GM18519 (cell line): ENCODE results near the gene DNAJC18.
"Not testable (repeated sequence)": the region's sequence is repeated elsewhere in the genome, so short reads cannot be mapped to it uniquely, and the experiment has no call there.

Source experiments
- ATAC-seq: cut with Tn5 transposase; IDR thresholded peaks from one replicate; pipeline ENCODE4 v1.9.1; 2021; ENCODE audit warnings: mild to moderate bottlenecking, moderate library complexity; ENCODE audit not compliant: unreplicated experiment, low FRiP score

The DNAJC18 gene

DNA sequence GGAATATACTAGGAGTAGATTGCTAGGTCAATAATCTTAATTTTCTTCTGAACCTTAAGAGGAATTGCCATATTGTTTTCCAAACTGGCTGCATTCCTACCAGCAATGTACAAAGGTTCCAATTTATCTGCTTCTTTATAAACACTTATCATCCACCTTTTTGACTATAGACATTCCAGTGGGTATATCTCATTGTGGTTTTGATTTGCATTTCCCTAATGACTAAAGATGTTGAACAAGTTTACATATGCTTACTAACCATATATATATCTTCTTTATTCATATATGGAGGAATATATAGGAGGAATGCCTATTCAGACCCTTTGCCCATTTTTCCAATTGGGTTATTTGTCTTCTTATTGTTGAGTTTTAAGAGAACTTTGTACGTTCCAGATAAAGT lies 7.6 kb downstream of the DNAJC18 start:
- no peak for ATAC-seq

DNA sequence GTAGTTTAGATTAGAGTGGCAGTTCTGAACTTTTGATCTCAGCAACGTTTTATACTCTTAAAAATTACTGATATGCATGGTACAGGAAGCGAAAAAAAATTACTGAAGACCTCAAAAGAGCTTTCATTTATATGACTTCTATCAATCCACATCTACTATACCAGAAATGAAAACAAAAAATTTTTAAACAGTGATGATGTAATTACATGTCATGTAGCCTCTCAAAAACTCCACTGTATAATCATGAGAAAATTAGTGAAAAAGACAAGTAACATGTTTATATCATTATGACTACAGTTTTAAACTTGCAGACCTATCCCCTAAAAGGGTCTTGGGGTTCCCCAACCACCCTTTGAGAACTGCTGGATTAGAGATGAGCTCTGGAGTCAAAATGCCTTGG lies 9.3 kb downstream of the DNAJC18 start:
- ATAC-seq: no peak

DNA sequence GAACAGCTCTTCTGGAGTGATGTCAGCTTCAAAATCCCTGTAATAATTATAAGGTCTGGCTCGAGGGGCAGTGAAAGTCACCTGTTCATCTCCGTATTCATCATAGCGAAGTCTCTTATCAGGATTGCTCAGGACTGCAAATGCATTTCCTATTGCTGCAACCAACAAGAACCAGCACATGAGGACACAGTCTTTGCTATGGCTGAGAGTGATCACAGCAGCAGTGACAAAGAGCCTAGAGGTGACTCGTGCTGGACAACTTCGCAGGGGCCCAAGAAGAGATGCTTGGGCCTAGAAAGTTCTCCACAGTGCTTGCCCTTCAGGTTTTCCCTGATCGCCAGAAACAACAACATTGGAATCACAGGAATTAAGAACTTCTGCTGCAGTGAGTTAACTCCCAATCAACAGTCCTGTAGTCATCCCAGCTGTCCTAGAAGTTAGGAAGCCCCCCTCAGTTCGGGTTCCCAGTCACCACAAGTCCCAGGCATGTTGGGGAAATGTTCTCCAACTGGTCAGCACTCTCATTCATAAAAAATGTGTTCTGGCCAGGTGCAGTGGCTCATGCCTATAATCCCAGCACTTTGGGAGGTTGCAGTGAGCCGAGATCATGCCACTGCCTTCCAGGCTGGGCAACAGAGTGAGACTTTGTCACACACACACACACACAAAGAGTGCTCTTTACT lies 13.0 kb downstream of the DNAJC18 start:
- ATAC-seq: no peak

DNA sequence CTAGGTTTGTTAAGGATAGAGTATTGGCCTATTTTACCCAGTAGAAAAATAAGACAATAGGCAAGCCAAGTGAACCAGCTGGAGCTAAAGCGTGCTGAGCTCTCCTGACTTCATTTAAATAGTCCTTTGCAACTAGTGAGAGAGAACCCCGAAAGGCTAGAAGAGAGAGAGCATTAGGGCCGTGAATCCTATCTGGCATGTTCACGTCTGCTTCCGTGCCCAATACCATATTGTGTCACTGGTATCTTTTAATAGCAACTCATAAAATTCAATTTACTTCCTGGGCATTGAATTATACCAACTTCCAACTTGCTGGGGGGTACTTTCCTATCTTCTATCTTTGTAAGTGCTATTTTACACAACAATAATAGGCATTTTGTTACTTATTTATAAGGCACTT lies 13.8 kb downstream of the DNAJC18 start:
- no peak for ATAC-seq

DNA sequence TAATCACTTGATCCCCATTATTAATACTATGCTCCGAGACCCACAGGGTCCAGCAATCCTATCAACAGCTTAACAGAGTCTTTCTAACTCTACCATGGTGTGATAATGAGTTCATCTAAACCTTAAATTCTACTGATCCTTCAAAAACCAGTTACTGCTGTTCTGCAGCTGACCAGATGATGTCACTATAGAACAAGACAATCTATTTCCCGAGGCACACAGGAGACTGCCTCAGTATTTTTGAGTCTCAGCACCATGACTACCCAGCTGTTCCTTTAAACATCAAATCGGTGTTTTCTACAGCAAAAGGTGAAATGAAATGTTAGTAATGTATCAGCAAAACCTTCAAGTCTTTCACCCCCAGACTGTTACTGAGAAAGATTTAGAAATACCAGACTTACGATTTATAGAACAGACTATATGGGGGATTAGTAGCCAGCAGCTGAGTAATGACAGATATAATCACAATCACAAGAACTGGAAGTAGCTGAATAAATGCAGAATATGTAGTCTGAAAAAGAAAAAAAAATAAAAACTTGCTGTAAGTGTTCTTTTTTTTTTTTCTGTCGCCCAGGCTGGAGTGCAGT lies 16.9 kb downstream of the DNAJC18 start:
- no peak for ATAC-seq

DNA sequence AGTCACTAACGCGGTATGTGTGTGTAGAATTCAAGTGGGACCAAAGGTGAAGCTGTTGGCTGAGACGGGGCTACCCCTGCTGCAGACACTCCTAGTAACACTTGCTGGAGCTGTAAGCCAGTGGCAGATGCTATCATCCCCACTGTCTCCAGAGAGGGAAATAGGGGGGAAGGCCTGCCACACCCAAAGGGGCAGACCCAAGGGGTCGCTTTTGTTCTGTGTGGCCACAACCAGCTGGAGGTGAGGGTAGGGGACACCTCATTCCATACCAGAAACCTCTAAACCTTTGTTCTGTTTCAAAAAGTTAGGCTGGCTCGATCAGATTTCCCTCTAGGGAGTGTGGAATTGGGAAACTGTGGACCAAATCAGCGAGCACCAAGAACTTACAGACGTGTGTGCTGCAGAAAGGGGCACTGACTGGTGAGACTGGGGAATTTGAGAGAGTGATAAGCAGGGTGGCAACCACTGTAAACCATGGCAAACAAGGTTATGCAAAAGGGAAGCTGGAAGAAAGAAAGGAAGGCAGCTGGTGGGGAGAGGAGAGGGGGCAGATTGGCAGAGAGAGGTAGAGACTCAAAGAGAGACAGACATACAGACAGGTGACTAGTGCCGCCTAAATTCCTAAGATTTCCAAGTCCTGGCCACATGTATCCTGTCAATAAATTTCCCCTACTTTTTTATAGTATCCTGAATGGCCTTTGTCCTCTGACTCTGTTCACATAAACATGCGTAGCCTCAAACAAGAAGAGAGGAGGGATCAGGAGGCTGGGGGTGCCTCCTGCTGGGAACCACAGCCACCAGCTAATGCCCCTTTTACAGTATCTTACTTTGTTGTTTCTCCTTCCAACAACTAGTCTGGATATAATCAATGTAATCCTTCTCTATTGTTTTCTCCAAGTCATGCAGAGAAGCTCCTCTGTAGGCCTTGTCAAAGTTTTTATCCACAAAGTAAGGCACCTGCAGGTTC lies 19.8 kb downstream of the DNAJC18 start:
- no peak for ATAC-seq

DNA sequence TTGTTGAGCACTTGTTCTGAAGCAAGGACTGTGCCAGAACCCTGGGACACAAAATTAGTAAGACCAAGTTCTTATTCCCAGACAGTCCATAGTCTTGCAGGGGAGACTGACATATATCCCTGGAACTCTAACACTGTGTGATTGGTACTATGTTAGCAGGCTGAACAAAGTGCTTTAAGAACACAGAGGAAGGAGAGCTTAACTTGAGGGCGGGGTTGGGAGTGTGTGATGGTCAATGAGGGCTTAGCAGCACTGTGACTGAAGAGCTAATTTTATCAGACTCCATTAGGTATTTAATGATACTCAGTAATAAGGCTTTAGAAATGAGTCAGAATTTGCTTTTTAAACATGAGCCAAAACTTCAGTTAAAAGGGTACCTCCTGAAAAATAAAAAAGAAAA lies 20.5 kb downstream of the DNAJC18 start:
- no peak for ATAC-seq

DNA sequence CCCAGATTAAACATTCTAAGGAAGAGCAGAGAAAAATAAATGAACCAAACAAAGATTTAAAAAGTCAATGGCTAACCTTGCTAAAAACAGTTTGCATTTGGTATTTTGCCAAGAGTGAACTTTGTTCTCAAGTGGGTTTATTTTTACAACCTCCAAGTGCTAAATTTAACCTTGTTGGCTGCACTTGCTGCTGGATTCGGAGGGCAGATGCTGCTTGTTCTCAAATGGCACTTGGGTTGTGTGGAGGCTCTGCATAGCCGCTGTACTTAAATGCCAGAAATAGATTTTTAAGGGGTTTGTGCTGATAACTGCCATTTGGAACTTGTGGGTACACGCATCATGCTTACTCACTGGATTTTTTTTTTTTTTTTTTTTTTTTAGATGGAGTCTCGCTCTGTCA lies 22.1 kb downstream of the DNAJC18 start:
- ATAC-seq: no peak

DNA sequence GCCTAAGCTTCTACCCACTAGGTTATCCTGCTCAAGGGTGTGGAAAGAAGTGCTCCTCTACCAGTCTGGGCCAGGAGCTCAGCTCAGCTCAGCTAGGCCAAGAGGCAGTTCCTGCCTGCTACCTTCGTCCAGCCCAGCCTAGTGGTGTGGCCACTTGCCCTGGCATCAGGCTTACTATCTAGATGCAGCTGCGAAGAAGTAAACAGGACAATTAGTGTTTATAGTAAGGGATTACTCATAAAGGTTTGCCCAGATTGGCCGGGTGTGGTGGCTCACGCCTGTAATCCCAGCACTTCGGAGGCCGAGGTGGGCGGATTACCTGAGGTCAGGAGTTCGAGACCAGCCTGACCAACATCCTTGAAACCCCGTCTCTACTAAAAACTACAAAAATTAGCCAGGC lies 22.7 kb downstream of the DNAJC18 start:
- ATAC-seq: no peak

DNA sequence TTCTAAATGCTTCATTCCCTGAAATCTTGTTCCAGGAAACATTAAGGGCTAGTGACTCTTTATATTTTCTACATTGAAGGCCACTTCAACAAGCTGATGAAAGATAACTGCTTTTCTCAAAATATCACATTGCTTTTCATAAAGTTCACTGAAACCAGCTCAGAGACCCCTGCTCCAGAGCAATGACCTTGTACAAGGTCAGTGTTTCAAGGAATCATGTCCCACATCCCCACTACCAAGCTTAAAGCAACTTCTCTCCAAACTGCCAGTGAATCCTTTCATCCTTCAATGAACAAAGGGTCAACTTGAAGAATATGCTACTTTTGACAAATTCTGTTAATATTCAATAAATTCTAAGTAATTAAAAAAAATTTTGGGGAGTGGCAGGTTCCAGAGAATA lies 23.5 kb downstream of the DNAJC18 start:
- ATAC-seq: no peak

DNA sequence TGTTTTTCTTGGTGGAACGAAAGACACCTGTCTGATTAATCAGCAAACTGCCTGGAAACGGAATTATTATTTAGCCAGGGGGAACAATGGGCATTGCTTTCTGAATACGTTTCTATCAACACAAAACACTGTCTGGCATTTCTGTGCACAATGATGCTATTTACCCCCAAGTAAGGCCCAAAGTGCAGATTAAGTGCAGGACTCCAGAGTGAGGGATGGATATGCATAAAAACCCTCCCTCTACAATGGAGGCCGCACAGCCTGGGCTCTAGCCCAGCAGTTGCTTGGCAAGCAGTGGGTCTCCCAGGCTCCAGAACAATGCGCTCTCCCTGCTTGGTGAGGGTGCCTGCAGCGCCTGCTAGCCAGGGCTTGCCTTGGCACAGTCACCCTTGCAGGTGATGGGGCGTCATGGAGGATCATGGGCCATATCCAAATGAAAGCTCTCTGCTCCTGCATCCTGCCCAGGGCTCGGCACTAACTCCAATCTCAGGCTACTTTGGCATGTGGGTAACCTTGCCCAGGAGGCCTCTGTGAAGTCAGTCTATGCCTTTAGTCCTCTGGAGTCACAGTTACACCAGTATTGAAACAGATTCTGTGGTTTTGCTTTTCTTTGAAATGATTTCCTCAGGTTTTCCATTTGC lies 24.0 kb downstream of the DNAJC18 start:
- no peak for ATAC-seq

DNA sequence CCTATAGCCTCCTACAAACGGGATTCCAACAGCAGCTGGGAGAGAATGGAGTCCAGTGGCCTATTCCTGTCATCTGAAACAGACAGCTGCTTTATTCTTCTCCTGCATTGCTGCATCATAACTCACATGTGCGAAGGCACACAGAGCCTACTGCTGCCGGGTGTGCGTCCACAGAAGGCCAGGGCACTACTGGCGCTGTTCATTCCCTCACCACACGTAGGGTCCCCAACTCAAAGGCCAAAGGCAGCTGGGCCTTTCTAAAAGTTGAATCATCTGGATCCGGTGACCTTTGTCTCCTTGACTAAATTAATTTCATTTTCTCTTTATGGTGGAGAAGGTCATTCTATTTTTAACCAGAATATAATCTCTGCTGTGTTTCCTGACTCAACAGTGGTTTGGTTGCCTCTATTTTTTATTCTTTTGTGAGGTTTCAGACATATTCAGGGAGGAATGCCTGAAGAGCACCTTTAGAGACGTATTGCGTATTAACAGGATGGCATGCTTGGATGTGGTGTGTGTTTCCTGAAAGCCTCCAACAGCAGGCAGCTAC lies 24.7 kb downstream of the DNAJC18 start:
- ATAC-seq: no peak

DNA sequence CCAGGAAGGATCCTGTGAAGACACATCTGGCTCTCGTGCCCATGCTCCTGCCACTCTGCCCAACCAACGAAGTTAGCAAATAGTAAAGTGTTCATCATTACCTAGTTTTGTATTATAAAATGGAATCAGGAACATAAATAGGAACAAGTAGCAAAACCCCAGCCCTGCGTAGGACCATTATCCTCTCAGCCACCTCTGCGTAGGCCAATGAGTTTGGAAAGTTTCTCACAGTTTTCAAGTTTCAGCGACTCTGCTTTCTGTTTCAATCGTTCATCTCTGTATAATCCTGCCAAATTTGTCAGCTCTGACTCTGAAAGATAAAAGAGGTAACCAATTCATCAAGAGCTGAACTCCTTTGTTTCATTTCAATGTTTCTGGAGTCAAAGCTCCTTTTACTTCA lies 25.4 kb downstream of the DNAJC18 start:
- no peak for ATAC-seq

DNA sequence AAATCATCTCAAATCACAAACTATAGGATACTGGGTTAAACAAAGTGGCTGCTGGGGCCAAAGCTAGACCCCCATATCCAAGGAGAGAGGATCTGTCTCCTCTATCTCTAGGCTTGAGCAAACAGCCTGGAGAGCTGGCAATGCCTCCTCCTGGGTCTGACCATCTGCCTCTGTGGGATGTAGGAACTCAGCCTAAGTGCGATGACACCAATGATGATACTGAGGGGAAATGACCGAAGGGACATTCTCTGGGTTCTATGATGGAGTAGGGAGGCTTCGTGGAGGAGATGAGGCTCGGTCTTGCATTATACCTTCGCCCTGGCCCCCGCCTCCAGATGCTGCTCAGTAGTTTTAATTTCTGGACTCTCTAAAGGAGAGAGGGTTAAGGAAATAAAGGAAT lies 26.2 kb downstream of the DNAJC18 start:
- no peak for ATAC-seq

DNA sequence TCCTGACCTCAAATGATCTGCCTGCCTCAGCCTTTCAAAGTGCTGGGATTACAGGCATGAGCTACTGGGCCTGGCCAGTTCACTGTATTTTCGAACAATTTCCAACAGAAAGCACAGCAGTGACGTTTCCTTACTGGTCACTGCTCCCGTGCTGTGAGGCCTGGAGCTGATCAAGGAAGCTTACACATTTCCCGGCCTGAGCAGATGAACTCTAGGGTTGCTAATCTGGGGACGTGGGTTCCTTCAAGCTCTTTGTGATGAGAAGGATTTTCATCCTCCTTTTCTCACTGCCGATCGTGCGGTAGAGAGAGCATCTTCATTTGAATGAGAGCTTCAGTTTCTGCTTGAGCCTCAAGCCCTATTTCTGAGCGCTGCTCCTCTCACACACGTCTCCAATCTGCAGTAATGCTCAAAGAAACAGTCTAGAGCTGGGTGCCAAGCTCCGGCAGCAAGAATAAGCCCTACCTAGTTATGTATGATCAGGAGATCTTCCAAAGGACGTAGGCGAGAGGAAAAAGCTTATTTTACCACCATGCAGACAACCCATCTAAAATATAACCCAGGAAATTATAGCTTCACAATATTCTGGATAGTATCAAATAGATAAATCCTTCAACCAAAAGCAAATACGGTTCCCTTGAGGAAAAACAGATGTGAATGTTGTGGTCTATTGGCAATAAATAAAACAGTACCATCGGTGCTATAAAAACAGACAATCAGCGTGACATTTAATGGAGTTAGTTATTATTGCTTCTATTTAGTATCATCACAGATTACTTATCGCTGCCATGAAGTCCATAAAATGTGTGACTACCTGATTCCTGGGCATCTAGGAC lies 28.1 kb downstream of the DNAJC18 start:
- ATAC-seq: no peak

DNA sequence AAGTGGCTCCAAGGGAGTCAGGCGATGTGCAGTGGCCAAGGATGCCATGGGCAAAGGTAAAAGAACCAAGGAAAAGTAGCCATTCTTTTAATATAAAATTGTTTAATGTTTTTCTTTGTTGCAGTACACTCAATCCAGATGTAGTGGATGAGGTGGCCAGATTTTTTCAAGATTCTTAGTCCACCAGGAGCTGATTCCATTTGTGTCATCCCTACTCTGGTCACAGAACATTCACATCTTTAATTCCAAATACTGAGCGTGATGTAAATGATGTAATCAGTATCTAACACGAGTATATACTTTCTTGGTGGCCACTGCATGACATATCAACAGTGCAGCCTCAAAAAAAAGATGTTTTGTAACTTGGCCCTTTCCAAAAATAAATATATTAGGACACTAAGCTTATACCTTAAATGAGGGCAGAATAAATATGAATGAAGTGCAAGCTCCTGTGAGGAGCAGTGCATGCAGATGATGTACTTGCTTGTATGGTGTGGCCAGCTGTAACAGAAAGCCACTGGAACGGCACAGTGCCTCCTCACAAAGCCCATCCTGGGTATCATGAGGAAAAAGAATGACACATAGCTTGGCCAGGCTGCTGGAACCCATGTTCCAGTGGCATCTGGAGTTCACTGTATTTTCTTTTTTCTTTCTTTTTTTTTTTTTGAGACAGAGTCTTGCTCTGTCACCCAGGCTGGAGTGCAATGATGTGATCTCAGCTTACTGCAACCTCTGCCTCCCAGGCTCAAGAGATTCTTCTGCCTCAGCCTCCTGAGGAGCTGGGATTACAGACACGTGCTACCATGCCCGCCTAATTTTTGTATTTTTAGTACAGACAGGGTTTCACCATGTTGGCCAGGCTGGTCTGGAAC lies 29.0 kb downstream of the DNAJC18 start:
- ATAC-seq: no peak

DNA sequence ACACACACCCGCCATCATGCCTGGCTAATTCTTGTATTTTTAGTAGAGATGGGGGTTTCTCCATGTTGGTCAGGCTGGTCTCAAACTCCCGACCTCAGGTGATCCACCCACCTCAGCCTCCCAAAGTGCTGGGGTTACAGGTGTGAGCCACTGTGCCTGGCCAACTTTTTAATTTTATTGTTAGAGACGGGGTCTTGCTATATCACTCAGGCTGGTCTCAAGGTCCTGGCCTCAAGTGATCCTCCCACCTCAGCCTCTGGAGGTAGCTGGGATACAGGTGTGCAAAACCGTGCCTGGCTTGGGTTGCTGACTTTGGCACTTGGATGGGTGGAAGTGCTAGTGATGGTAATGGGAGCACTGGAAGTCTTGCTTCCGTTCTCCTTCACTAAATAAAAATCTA lies 30.2 kb downstream of the DNAJC18 start:
- not testable (repeated sequence) for ATAC-seq

DNA sequence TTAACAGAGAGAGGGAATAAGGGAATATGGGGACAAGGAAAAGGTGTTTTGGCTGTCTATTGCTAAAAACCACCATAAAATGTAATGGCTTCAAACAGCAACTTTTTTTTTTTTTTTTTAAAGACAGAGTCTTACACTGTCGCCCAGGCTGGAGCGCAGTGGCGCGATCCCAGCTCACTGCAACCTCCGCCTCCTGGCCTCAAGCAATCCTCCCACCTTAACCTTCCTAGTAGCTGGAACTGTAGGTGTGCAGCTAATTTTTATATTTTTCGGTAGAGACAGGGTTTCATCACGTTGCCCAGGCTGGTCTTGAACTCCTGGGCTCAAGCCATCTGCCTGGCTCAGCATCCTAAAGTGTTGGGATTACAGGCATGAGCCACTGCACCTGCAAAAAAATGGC lies 31.1 kb downstream of the DNAJC18 start:
- ATAC-seq: no peak

DNA sequence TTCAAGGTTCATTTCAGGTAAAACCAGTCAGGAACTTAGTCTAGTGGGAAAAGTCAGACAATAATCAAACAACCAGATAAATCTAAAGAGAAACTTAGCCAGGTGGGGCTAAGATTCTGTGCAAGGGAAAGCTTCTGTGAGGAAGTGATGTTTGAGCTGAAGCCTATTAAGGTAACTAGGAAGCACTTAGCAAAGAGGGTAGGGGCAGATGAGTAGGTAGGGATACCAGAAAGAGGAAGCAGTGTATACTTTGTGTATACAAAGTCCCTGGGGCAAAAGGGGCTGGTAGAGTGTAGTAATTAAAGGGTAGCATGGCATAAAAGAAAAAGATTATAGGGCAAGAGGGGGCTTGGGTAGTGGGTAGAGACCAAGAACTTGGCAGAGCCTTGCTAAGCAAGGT lies 31.8 kb downstream of the DNAJC18 start:
- no peak for ATAC-seq
